Heart left ventricle (tissue), 13 donors: ENCODE data around the gene AFF3.

Source experiments
- CTCF ChIP-seq, 12 donors: fragments of 200-600 bp; sonication (generic) in 4 of 12; IDR thresholded peaks; one replicate each; pipeline versions ENCODE4 v1.5.0 to v1.8.0; 2018 to 2022; ENCODE audit warnings: antibody characterized with exemption in 12 of 12, mild to moderate bottlenecking in 5 of 12
- POLR2A ChIP-seq, 2 donors: fragments of 450-650 bp; IDR thresholded peaks; one replicate each; pipeline ENCODE4 v1.6.1; 2017; ENCODE audit warnings: antibody characterized with exemption in 2 of 2, mild to moderate bottlenecking in 2 of 2, moderate library complexity in 2 of 2
- donor health status: ischemic (EF 13 %, LVEDD 7.1; RV severe dilation, severe dysfunction).
- donor health status: DM: no; HTN: yes; CAD: no.
- donor health status: DM: no; HTN: no; CAD: no.
- donor health status: ischemic (EF 25% LVEDD 6.9; RV normal size, moderate dysfunction).
- donor health status: ischemic (EF 25% LVEDD 5.7; RV mildly dilated, moderate dysfunction).
- donor health status: ischemic (EF 35%, LVEDD 5.7; RV mildly dilated, moderate dysfunction).
- donor health status: nonischemic (EF 11% LVEDD 7.7; RV severe dilation, severe dysfunction).
- donor health status: DM: yes; HTN: yes; CAD: no.
- donor health status: PGD.
- donor health status: ischemic (EF 29% LVEDD 5.4; RV normal size, mild dysfunction).
- donor health status: nonischemic (EF 23%, LVEDD 6.1; RV moderate dilation, normal function).

- TF ChIP-seq CTCF (IDR thresholded peaks at IDR 0.05) (no peak), POLR2A (IDR thresholded peaks at IDR 0.05) (no peak)
Measured at GRCh38 chr2:100036026-100036425, 106.4 kb downstream of the AFF3 start.
